Testis (tissue), 3 donors: Measurements from ENCODE around the gene PDCL2. TPM values are rescaled to one million over a fixed set of nuclear protein-coding genes. Genes with fewer than 3 reads are reported as not detected.

Experiments
- DNase-seq: peaks from one replicate; pipeline ENCODE4 v3.0.0-alpha.2; 2019
- H3K27ac ChIP-seq, 2 donors: fragments of 200-600 bp; sonication (generic); one replicate each; pipeline ENCODE4 v1.5.1; 2019
- H3K27me3 ChIP-seq: fragments of 200-600 bp; sonication (generic); one replicate; pipeline ENCODE4 v1.5.1; 2019
- H3K36me3 ChIP-seq: fragments of 200-600 bp; sonication (generic); one replicate; pipeline ENCODE4 v1.5.1; 2017; ENCODE audit warnings: low read depth; ENCODE audit errors: missing control alignments
- H3K4me1 ChIP-seq: fragments of 200-600 bp; sonication (generic); one replicate; pipeline ENCODE4 v1.5.1; 2019
- H3K4me3 ChIP-seq, 2 donors: fragments of 200-600 bp; sonication (generic); one replicate each; pipeline ENCODE4 v1.5.1; 2017 to 2019
- H3K9me3 ChIP-seq: fragments of 200-600 bp; sonication (generic); one replicate; pipeline ENCODE4 v1.5.1; 2017
- CTCF ChIP-seq, 3 experiments: fragments of 450-650 bp in 2 of 3; fragments of 200-600 bp in 1 of 3; sonication (generic) in 1 of 3; IDR thresholded peaks; one replicate each; pipeline ENCODE4 v1.5.1; 2016 to 2019; ENCODE audit warnings: antibody characterized with exemption in 3 of 3, mild to moderate bottlenecking in 2 of 3, moderate library complexity in 1 of 3
- POLR2A ChIP-seq: fragments of 450-650 bp; IDR thresholded peaks from one replicate; pipeline ENCODE4 v1.6.1; 2017; ENCODE audit warnings: antibody characterized with exemption, mild to moderate bottlenecking, moderate library complexity
- WGBS, 2 donors: methylation state at CpG; one replicate each; pipeline ENCODE4 v1.1.5; 2018; 5-methylcytosine and 5-hydroxymethylcytosine counted together
- intact Hi-C: fragments of 100-400 bp; cut with DNase I; formaldehyde crosslinking; loops from one replicate; pipeline ENCODE4 v1.15.1; 2023; ENCODE audit warnings: low total_unique reads
- polyA plus RNA-seq: library from polyadenylated mRNA; stranded (reverse); fragments of 350-450 nt; fragmentation: Illumina TruSeq; extraction: RNeasy Lipid Tissue Mini Kit (QIAGEN cat#74804); gene quantifications from one replicate; pipeline ENCODE4 v1.2.3, GENCODE V29; 2014; ENCODE audit warnings: low read depth, low replicate concordance; ENCODE audit not compliant: insufficient read depth
- total RNA-seq, 2 donors: library from RNA; depleted of rRNA; stranded (reverse); fragments of >200 nt; gene quantifications; one replicate each; pipeline ENCODE4 v1.2.3, GENCODE V29; 2016

The PDCL2 gene
- total and polyA plus RNA-seq, 3 donors from 2014 or later, result 15.7 to 84.6 (median 28.6) TPM

GRCh38 chr4:55617587-55618197, 25.6 kb upstream of the PDCL2 start:
- no peak overlapping the region for H3K4me3 ChIP-seq
- no peaks in the 10 kb centered on the region for H3K9me3 ChIP-seq
- no peak overlapping the region for H3K27ac ChIP-seq
- no peak for DNase-seq
- H3K36me3 ChIP-seq, result no peaks in the 10 kb centered on the region
- TF ChIP-seq POLR2A (no peak), CTCF (IDR thresholded peaks at IDR 0.05) (no peak)
- no peaks in the 10 kb centered on the region for H3K4me1 ChIP-seq
- intact Hi-C loops, result no loop called here
- H3K27me3 ChIP-seq, result no peaks in the 10 kb centered on the region
- WGBS, 2 donors, result 75 to 77% methylated on average over 1 of the region's 1 CpG

DNA sequence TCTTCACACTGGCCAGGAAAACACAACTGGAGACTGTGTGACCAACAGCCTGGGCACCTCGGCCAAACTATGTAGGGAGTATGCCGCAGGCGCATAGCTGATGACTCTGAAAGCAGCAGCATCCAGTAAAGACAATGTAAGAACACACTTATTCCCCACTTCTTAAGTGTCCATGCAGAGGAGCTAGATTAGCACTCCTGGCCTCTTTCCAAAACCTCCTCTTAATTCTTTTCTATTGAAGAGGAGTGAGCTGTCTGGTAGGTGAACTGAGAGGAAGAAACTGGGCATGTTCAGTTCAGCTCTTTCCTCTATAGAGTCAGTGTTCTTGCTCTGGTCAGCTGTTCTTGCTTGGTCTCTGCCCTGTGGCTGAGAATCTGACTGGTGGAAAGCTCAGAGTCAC, 23.0 kb upstream of the PDCL2 start:
- Histone ChIP-seq H3K4me3 (no peak overlapping the region), H3K27ac (no peak overlapping the region), H3K27me3 (no peaks in the 10 kb centered on the region), H3K4me1 (no peaks in the 10 kb centered on the region), H3K9me3 (no peaks in the 10 kb centered on the region), H3K36me3 (no peaks in the 10 kb centered on the region)
- DNase-seq, result no peak
- TF ChIP-seq POLR2A (no peak), CTCF (IDR thresholded peaks at IDR 0.05) (no peak)
- WGBS, 2 donors, result 87 to 91% methylated on average over 3 of the region's 3 CpGs
- intact Hi-C loops, result no loop called here

GRCh38 chr4:55613621-55614020, 21.6 kb upstream of the PDCL2 start:
- H3K9me3 ChIP-seq, result no peaks in the 10 kb centered on the region
- H3K4me1 ChIP-seq, result no peaks in the 10 kb centered on the region
- no peak overlapping the region for H3K27ac ChIP-seq
- H3K36me3 ChIP-seq, result no peaks in the 10 kb centered on the region
- H3K4me3 ChIP-seq, result no peak overlapping the region
- TF ChIP-seq POLR2A (no peak), CTCF (IDR thresholded peaks at IDR 0.05) (no peak)
- WGBS, 2 donors, result 89 to 90% methylated on average over 3 of the region's 3 CpGs
- intact Hi-C loops, result no loop called here
- no peaks in the 10 kb centered on the region for H3K27me3 ChIP-seq
- DNase-seq, result no peak

GRCh38 chr4:55612341-55612740, 20.3 kb upstream of the PDCL2 start:
- H3K27me3 ChIP-seq, result no peaks in the 10 kb centered on the region
- intact Hi-C loops, result no loop called here
- no peak for DNase-seq
- H3K36me3 ChIP-seq, result no peaks in the 10 kb centered on the region
- TF ChIP-seq POLR2A, result no peak
- TF ChIP-seq CTCF (IDR thresholded peaks at IDR 0.05), result no peak
- no peak overlapping the region for H3K4me3 ChIP-seq
- no peak overlapping the region for H3K27ac ChIP-seq
- whole genome bisulfite sequencing, 2 donors, result 69 to 78% methylated on average over 3 of the region's 3 CpGs
- no peaks in the 10 kb centered on the region for H3K9me3 ChIP-seq
- no peaks in the 10 kb centered on the region for H3K4me1 ChIP-seq

GRCh38 chr4:55611358-55612059, 19.5 kb upstream of the PDCL2 start:
- DNase-seq, result no peak
- no peaks in the 10 kb centered on the region for H3K36me3 ChIP-seq
- no peaks in the 10 kb centered on the region for H3K4me1 ChIP-seq
- intact Hi-C loops, result no loop called here
- H3K9me3 ChIP-seq, result no peaks in the 10 kb centered on the region
- no peak overlapping the region for H3K4me3 ChIP-seq
- no peak overlapping the region for H3K27ac ChIP-seq
- TF ChIP-seq CTCF (IDR thresholded peaks at IDR 0.05) (no peak), POLR2A (no peak)
- no peaks in the 10 kb centered on the region for H3K27me3 ChIP-seq
- WGBS, 2 donors, result 86 to 96% methylated on average over 3 of the region's 3 CpGs
